MM.1S (cell line): ENCODE results near the gene ASXL1.

Experiments
- DNase-seq: peaks from one replicate; pipeline ENCODE4 v3.0.0-alpha.2; 2015
- H2AFZ ChIP-seq: fragments of 300-600 bp; sonication (generic); 2 replicates; pipeline ENCODE4 v1.6.0; 2016; ENCODE audit warnings: antibody characterized with exemption, low read length
- H3F3A ChIP-seq: fragments of 300-600 bp; sonication (generic); 2 replicates; pipeline ENCODE4 v1.6.1; 2016; ENCODE audit warnings: mild to moderate bottlenecking, antibody characterized with exemption, low read length, moderate library complexity, mixed read lengths; ENCODE audit not compliant: insufficient read depth
- H3K27ac ChIP-seq: fragments of 300-600 bp; sonication (generic); 2 replicates; pipeline ENCODE4 v1.5.1; 2016; ENCODE audit warnings: mild to moderate bottlenecking, low read length
- H3K27me3 ChIP-seq: fragments of 300-600 bp; sonication (generic); replicated peaks from 2 replicates; pipeline ENCODE4 v1.6.0; 2016; ENCODE audit warnings: low read length; ENCODE audit not compliant: insufficient read depth
- H3K36me3 ChIP-seq: fragments of 300-600 bp; sonication (generic); replicated peaks from 2 replicates; pipeline ENCODE4 v1.6.1; 2016; ENCODE audit warnings: mild to moderate bottlenecking, low read length, mixed read lengths; ENCODE audit not compliant: insufficient read depth
- H3K4me1 ChIP-seq: fragments of 300-600 bp; sonication (generic); 2 replicates; pipeline ENCODE4 v1.6.1; 2016; ENCODE audit warnings: low read length, mixed read lengths
- H3K4me2 ChIP-seq: fragments of 300-600 bp; sonication (generic); 2 replicates; pipeline ENCODE4 v1.6.0; 2016; ENCODE audit warnings: low read depth, low read length
- H3K4me3 ChIP-seq: fragments of 300-600 bp; sonication (generic); 2 replicates; pipeline ENCODE4 v1.5.1; 2016; ENCODE audit warnings: low read length, mixed read lengths
- H3K79me2 ChIP-seq: fragments of 300-600 bp; sonication (generic); 2 replicates; pipeline ENCODE4 v1.6.1; 2016; ENCODE audit warnings: mixed run types, low read length, mixed read lengths
- H3K9ac ChIP-seq: fragments of 300-600 bp; sonication (generic); 2 replicates; pipeline ENCODE4 v1.6.1; 2016; ENCODE audit warnings: low read length, mixed read lengths
- H3K9me2 ChIP-seq: fragments of 300-600 bp; sonication (generic); replicated peaks from 2 replicates; pipeline ENCODE4 v1.6.1; 2016; ENCODE audit warnings: mild to moderate bottlenecking, low read length, mixed read lengths; ENCODE audit not compliant: insufficient read depth
- H3K9me3 ChIP-seq: fragments of 300-600 bp; sonication (generic); replicated peaks from 2 replicates; pipeline ENCODE4 v1.6.1; 2016; ENCODE audit warnings: mild to moderate bottlenecking, low read length, mixed read lengths; ENCODE audit not compliant: insufficient read depth
- H4K20me1 ChIP-seq: fragments of 300-600 bp; sonication (generic); 2 replicates; pipeline ENCODE4 v1.6.1; 2016; ENCODE audit warnings: mild to moderate bottlenecking, low read length, moderate library complexity, mixed read lengths; ENCODE audit not compliant: insufficient read depth
- CTCF ChIP-seq: fragments of 300-600 bp; sonication (generic); IDR thresholded peaks from 2 replicates; pipeline ENCODE4 v1.5.1; 2016; ENCODE audit warnings: antibody characterized with exemption, low read length, mixed read lengths
- EZH2 ChIP-seq: fragments of 300-600 bp; sonication (generic); optimal IDR thresholded peaks from 2 replicates; pipeline ENCODE3; 2017; ENCODE audit warnings: low read depth, mild to moderate bottlenecking, antibody characterized with exemption, low read length, mixed read lengths
- EZH2phosphoT487 ChIP-seq: fragments of 300-600 bp; sonication (generic); IDR thresholded peaks from 2 replicates; pipeline ENCODE4 v1.6.1; 2018; ENCODE audit warnings: antibody characterized with exemption, low read length

The ASXL1 gene

DNA sequence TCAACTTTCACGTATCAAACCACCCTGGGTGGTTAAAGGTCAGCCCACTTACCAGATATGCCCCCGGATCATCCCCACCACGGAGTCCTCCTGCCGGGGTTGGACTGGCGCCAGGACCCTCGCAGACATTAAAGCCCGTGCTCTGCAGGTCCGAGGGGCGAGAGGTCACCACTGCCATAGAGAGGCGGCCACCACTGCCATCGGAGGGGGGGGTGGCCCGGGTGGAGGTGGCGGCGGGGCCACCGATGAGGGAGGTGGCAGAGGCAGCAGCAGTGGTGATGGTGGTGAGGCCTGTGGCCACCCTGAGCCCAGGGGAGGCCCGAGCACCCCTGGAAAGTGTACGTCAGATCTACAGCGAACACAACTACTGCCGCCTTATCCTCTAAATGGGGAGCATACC is 76.3 kb downstream of the ASXL1 start:
- Histone ChIP-seq H3K79me2 (no peaks in the 10 kb centered on the region), H3K27me3 (no peaks in the 10 kb centered on the region), H3K27ac (no peak overlapping the region), H3K9ac (no peak overlapping the region), H3K4me2 (no peak overlapping the region), H3K9me2 (no peaks in the 10 kb centered on the region), H3K4me3 (no peak overlapping the region), H3K4me1 (no peaks in the 10 kb centered on the region), H3K9me3 (no peaks in the 10 kb centered on the region), H4K20me1 (no peaks in the 10 kb centered on the region), H3F3A (no peaks in the 10 kb centered on the region), H2AFZ (no peak overlapping the region), H3K36me3 (peaks cover 20% of the 10 kb centered on the region; the same call in 1 of the 2 replicates)
- no peak for TF ChIP-seq CTCF
- no peak for TF ChIP-seq EZH2
- DNase-seq, result no peak

DNA sequence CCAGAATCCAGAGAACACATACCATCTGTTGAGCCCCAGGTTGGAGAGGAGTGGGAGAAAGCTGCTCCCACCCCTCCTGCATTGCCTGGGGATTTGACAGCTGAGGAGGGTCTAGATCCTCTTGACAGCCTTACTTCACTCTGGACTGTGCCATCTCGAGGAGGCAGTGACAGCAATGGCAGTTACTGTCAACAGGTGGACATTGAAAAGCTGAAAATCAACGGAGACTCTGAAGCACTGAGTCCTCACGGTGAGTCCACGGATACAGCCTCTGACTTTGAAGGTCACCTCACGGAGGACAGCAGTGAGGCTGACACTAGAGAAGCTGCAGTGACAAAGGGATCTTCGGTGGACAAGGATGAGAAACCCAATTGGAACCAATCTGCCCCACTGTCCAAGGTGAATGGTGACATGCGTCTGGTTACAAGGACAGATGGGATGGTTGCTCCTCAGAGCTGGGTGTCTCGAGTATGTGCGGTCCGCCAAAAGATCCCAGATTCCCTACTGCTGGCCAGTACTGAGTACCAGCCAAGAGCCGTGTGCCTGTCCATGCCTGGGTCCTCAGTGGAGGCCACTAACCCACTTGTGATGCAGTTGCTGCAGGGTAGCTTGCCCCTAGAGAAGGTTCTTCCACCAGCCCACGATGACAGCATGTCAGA is 77.4 kb downstream of the ASXL1 start:
- DNase-seq, result no peak
- Histone ChIP-seq H3K4me2 (no peak overlapping the region), H3K9me3 (no peaks in the 10 kb centered on the region), H3K36me3 (peaks cover 17% of the 10 kb centered on the region; the same call in 1 of the 2 replicates), H3K4me3 (no peak overlapping the region), H4K20me1 (no peaks in the 10 kb centered on the region), H3K9me2 (no peaks in the 10 kb centered on the region), H2AFZ (no peak overlapping the region), H3K9ac (no peak overlapping the region), H3K79me2 (no peaks in the 10 kb centered on the region), H3K27ac (no peak overlapping the region), H3K4me1 (no peaks in the 10 kb centered on the region), H3F3A (no peaks in the 10 kb centered on the region), H3K27me3 (no peaks in the 10 kb centered on the region)
- TF ChIP-seq EZH2 (no peak), EZH2phosphoT487 (no peak)

DNA sequence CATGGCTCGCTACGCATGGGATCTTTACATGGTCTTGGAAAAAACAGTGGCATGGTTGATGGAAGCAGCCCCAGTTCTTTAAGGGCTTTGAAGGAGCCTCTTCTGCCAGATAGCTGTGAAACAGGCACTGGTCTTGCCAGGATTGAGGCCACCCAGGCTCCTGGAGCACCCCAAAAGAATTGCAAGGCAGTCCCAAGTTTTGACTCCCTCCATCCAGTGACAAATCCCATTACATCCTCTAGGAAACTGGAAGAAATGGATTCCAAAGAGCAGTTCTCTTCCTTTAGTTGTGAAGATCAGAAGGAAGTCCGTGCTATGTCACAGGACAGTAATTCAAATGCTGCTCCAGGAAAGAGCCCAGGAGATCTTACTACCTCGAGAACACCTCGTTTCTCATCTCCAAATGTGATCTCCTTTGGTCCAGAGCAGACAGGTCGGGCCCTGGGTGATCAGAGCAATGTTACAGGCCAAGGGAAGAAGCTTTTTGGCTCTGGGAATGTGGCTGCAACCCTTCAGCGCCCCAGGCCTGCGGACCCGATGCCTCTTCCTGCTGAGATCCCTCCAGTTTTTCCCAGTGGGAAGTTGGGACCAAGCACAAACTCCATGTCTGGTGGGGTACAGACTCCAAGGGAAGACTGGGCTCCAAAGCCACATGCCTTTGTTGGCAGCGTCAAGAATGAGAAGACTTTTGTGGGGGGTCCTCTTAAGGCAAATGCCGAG is 78.2 kb downstream of the ASXL1 start:
- Histone ChIP-seq H3K9me3 (no peaks in the 10 kb centered on the region), H3K4me1 (no peaks in the 10 kb centered on the region), H3K79me2 (no peaks in the 10 kb centered on the region), H3K9ac (no peak overlapping the region), H4K20me1 (no peaks in the 10 kb centered on the region), H3K4me3 (no peak overlapping the region), H3K27ac (no peak overlapping the region), H2AFZ (no peak overlapping the region), H3K4me2 (no peak overlapping the region), H3K9me2 (no peaks in the 10 kb centered on the region), H3K36me3 (peaks cover 17% of the 10 kb centered on the region; the same call in 1 of the 2 replicates), H3F3A (no peaks in the 10 kb centered on the region), H3K27me3 (no peaks in the 10 kb centered on the region)
- DNase-seq, result no peak
- TF ChIP-seq EZH2phosphoT487, result no peak
- no peak for TF ChIP-seq CTCF
- no peak for TF ChIP-seq EZH2

DNA sequence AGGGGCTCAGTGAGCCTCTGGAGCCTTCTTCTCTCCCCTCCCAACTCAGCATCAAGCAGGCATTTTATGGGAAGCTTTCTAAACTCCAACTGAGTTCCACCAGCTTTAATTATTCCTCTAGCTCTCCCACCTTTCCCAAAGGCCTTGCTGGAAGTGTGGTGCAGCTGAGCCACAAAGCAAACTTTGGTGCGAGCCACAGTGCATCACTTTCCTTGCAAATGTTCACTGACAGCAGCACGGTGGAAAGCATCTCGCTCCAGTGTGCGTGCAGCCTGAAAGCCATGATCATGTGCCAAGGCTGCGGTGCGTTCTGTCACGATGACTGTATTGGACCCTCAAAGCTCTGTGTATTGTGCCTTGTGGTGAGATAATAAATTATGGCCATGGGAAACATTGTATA is 78.8 kb downstream of the ASXL1 start:
- H3K9me3 ChIP-seq, result no peaks in the 10 kb centered on the region
- no peak overlapping the region for H2AFZ ChIP-seq
- no peak overlapping the region for H3K27ac ChIP-seq
- no peaks in the 10 kb centered on the region for H4K20me1 ChIP-seq
- H3K4me2 ChIP-seq, result no peak overlapping the region
- peaks cover 17% of the 10 kb centered on the region; the same call in 1 of the 2 replicates for H3K36me3 ChIP-seq
- no peak for DNase-seq
- H3K27me3 ChIP-seq, result no peaks in the 10 kb centered on the region
- H3F3A ChIP-seq, result no peaks in the 10 kb centered on the region
- H3K9me2 ChIP-seq, result no peaks in the 10 kb centered on the region
- H3K79me2 ChIP-seq, result no peaks in the 10 kb centered on the region
- TF ChIP-seq EZH2phosphoT487 (no peak), EZH2 (no peak), CTCF (no peak)
- H3K9ac ChIP-seq, result no peak overlapping the region
- no peaks in the 10 kb centered on the region for H3K4me1 ChIP-seq
- H3K4me3 ChIP-seq, result no peak overlapping the region
